HG03175 (cell line): ENCODE measurements around the gene RAB38.
A peak's percentile ranks its signal among the peaks of the same experiment; 100 is the strongest.

Source experiments
- ATAC-seq: cut with Tn5 transposase; IDR thresholded peaks from one replicate; pipeline ENCODE4 v1.9.1; 2021; ENCODE audit warnings: mild to moderate bottlenecking, moderate library complexity; ENCODE audit not compliant: unreplicated experiment

The RAB38 gene

DNA sequence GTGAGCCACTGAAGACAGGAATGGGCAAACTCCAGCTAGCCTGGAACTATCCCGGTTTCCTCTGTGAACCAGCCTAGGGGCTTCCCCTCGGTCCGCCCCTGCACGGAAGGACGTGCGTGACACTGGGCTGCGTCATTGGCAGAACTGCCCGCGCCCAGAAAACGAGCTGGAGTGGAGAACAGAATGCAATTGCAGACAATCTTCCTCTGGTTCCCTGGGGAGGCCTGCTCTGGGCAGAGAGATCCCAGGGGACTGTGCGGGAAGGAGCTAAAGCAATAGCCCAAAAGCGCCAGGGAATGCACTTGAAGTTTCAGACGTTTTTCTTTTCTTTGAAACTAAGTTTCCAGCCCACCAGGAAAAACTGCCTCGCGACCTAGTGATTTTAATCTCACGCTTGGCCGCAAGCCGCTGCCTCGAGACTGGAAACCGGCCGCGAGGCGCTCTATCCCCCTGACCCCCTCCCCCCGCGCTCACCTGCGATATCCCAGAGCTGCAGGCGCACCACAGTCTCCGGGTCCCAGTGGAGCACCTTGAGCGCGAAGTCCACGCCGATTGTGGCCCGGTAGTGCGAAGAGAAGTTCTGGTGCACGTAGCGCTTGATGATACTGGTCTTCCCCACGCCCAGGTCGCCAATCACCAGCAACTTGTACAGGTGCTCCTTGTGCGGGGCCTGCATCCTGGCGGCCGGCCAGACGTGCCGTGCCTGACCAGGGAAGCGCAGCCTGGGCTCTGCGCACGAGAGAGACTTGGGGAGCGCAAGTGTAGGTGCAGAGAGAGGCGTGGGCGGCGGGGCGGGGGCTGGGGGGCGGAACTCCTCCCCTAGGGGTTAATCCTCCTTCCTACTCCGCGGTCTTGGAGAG is at the start of gene RAB38:
TSS of gene RAB38 (minus strand) at position 735 of the 860 bp plus-strand sequence. CDS start at position 676, 59 bp downstream.
- ATAC-seq: peak; percentile 38

DNA sequence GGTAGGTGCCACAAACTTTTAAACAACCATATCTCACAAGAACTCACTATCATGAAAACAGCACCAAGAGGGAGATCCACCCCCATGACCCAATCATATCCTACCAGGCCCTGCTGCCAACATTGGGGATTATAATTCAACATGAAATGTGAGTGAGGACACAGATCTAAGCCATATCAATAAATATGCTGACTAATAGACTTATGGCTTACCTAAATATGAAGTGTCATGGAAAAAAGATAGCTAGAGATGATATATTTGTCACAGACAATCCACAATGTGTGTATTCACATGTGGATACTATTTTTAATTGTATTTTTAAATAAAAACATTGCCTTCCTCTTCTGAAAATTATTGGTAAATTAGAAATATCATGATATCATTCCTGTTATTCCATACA is 38.2 kb upstream of the RAB38 start:
- ATAC-seq: no peak

DNA sequence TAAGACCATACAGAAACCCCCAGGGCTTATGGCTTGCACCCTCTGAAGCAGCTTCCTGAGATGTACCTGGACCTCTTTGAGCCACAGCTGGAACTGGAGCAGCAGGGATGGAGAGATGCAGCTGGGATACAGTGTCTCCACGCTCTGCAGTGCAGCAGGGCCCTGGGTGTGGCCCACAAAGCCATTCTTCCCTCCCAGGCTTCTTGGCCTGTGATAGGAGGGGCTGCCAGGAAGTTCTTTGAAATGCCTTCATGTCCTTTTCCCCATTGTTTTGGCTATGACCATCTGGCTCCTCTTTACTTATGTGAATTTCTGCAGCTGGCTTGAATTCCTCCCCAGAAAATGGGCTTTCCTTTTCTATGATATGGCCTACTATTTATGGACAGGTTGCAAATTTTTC is 37.1 kb upstream of the RAB38 start:
- no peak for ATAC-seq

DNA sequence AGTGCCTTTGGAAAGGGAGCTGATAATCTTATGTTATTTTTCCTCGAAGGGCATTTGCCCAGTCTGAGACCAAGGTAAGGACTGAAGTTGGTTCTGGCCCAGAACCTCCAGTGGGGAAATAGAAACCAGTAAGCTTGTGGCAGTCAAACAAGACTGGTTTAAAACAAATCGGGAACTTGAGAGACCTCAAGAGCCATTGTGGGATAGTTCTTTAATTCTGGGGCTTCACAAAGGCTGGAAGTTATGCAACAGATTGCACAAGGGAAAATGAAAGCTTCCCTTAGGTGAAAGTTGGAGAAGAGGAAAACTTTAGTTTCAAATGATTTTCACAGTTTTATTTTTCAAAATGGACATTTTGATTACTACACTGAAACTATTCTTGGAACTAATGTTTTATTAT is 33.5 kb upstream of the RAB38 start:
- ATAC-seq: no peak

DNA sequence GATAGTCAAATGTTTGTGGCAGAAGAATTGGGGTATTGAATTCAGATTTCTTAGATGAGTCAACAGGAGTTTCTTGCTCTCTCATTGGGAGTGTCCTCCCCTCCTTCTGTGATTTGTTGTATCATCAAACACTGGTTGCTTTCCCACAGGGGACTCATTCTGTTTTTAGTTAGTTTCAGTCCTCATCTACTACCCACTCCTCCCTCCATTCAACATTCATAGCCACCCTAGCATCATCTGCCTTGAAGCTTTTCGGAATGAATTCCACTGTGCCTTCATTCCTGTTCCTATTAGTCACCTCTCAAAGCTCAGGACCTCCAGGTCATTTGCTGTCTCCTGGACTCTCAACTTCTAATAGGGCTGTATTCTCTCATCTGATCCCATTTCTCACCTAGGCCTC is 31.5 kb upstream of the RAB38 start:
- ATAC-seq: no peak

DNA sequence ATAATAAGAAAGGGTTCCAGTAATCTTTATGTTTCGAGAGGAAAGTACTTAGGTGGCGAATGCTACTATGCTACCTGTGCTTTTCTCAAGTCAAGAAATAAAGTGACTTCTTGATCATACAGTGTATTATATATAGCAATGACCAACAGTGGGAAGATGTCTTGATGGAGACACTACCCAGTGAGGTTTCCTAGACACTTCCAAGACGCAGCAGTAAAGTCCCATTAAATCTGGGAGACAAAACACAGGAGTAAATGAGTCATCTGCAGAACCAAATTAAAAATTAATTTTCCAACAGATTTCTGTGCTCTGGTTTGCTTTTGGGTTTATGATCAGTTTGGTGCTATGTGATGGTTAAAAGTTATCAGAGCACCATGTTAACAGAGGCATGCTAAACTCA is 29.1 kb upstream of the RAB38 start:
- ATAC-seq: no peak

DNA sequence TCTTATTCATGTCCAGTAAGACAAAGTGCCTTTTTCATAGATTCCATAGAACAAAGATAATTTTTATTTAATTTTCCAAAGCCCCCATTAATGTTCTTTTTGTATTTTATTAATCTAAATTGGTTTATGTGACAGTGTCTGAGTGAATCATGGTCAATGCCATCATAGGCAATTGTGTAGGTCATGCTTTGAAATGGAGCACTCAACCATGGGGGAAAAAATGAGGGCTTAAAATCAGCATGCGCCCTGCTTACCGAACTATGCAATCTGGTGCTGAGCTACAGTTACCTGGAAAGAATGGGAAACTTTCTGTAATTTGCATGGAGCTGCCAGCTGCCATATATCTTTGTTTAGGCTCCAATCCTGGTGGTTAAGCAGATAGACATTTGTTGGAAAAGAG is 28.4 kb upstream of the RAB38 start:
- no peak for ATAC-seq

DNA sequence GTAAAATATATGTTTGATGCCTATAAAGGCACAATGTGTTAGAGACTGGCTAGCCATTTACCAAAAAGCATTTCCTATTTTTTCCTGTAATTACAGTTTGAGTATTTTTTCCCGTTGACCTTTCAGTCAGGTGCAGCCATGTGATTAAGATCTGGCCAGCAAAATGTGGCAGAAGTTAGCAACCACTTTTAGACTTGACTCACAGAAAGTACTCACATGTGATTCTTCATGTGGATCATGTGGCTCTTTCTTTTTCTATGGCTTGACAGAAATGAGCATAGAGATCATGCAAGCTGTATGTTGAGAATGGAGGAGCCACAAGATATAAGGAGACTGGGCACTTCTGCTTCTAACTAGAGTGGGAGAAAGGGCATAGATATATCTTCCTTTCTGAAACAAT is 27.3 kb upstream of the RAB38 start:
- ATAC-seq: no peak

DNA sequence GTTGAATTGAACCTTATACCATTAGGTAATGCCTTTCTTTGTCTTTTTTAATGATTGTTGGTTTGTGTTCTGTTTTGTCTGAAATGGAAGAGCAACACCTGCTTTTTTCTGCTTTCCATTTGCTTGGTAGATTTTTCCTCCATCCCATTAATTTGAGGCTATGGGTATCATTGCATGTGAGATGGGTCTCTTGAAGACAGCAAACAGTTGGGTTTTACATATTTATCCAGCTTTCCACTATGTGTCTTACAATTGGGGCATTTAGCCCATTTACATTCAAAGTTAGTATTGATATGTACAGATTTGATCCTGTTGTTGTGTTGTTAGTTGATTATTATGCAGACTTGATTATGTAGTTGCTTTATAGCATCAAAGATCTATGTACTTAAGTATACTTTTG is 21.1 kb upstream of the RAB38 start:
- no peak for ATAC-seq

DNA sequence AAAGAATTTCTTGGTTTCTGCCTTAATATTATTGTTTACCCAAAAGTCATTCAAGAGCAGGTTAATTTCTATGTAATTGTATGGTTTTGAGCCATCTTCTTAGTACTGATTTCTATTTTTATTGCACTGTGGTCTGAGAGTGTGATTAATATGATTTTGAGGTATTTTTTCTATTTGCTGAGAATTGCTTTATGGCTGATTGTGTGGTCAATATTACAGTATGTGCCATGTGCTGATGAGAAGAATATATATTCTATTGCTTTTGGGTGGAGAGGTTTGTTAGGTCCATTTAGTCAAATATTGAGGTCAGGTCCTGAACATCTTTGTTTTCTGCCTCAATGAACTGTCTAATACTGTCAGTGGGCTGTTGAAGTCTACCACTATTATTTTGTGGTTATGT is 20.7 kb upstream of the RAB38 start:
- ATAC-seq: no peak

DNA sequence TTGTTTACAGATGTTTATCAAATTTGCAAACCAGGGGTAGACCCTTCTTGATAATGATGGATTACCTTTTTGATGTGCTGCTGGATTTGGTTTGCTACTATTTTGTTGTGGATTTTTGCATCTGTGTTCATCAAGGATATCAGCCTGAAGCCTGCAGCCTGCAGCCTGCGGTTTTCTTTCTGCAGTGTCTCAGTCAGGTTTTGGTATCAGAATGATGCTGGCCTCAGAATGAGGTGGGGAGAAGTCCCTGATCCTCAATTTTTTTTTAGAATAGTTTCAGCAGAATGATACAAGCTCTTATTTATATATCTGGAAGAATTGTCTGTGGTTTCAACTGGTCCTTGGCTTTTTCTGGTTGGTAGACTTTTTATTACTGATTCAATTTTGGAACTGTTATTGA is 19.7 kb upstream of the RAB38 start:
- ATAC-seq: peak; percentile 51

DNA sequence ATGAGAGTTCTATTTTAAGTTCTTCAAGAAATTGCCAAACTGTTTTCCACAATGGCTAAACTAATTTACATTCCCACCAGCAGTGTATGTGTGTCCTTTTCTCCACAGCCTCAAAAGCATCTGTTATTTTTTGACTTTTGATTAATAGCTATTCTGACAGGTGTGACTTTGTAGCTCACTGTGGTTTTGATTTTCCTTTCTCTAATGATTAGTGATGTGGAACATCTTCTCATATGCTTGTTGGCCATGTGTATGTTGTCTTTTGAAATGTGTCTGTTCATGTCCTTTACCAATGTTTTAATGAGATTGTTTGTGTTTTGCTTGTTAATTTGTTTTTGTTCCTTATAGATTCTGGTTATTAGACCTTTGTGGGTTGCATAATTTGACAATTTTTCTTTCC is 18.0 kb upstream of the RAB38 start:
- ATAC-seq: no peak

DNA sequence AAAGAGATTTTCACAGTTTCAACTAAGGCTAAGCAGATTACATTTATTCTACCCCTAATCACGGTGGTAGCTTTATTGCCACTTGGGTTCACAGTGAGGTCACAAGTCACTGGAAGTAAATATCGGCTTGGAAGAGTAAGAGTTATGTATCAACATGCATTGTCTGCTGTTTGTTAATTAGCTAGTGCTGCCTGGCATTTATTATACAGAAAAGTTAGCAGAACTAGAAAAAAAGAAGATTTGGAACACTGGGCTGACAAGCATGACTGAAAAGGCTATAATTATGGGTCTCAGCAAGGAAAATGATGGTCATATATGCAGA is 13.7 kb upstream of the RAB38 start:
- ATAC-seq: no peak

DNA sequence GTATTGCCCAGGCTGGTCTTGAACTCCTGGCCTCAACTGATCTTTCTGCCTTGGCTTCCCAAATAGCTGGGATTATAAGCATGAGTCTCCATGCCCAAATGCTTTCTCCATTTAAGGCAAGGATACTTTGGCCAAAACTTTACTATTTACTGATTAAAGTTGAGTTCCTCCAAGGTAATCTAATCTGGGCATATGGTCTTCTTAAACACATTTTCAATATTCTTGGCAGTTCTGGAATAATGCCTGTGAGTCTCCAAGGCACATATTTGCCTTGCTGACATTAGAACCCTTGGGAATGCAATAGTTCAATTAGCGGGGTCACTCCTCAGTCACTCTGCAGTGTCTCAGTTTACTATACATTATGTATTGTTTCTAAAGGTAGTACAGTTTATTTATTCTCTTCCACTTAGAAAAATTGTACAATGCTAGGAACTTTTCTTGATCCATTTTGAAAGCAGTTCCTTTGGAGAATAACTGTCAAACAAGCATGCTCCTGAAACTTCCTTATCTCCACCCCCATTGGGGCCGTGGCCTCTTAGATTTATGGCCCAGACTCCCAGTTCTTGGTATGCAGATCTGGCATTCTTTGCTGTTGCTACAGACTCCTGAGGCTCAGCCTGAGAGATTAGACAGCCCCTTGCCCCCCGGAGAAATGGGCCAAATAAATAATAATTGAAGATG is 13.1 kb upstream of the RAB38 start:
- ATAC-seq: no peak

DNA sequence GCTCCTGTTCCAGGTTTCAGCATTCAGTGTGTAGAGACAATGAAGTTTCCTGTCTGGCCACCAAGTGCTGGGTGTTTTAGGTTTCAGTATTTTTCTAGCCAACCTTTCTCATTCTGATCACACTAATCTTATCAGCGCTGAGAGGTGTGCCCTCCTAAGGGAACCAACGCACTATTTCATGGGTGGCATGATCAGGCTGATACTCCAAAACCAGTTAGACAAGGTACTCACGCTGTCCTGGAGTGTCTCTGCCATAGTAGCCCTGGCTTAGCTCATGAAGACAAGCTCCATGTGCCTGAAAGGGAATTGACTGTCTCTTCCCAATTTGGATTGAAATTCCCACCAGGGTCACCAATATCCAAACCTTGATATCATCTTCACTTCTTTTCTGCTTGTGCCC is 8.0 kb upstream of the RAB38 start:
- ATAC-seq: no peak

DNA sequence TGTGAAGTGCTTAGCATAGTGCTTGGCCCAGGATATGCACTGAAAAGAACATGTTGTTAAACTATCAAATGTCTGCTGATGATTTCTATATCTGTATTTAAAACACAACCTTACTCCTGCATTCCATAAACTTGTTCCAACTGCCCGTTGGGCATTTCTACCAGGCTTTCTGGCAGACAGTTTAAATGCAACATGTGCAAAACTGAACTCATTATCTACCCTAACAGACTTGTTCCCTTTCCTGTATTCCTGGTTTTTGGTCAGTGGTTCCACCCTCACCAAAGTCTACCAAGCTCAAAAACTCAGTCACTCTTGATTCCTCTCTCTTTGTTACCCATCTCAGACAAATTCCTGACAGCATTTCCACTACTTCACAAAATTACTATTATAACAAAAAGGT is 6.5 kb upstream of the RAB38 start:
- ATAC-seq: no peak

DNA sequence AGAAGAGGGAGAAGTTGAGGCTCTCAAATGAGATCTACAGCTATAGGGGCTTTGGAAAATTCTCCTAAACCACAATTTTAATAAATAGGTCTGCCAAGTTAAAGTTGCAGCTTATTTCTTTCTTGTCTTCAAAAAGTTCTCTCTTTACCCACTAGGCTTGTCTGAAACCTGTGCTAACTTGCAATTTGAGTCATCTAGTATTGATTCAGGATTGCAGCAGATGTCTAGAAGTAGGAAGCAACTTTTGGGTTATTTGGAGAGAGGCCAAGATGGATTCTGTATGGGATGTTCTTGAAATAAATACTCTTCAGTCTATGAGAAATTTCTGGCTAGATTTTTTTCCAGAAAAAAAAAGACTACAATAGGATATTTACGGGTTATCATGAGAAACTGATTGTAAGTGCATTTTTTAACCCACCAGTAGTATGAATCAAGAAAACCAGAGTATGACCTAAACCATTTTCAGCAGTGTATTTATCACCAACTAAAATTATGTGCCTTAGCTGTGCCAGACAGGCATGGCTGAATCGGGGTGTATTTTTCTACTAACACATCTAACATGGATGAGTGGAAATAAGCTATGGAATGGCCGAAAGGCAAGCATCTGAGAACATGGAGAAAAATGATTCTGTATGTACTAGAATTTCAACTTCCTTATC is 4.9 kb upstream of the RAB38 start:
- peak; percentile 35 for ATAC-seq

DNA sequence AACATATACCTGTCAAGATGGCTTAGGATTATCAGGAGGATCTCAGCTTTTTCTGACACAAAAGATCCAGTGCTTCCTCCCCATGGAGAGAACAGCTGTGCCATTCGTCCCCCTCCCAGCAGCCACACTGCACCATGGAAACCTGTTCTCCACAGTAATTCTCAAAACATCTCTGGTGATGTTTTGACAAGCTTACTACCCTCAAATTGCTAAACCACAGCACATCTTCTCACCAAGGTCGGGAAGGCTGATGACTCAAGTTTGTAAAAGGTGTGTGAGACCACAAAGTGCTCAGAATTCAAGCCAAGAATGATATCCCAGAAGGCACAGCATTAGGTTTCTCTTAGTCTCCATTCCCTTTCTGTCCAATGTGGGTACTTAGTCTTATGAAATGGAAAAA is 3.9 kb upstream of the RAB38 start:
- ATAC-seq: peak; percentile 72

DNA sequence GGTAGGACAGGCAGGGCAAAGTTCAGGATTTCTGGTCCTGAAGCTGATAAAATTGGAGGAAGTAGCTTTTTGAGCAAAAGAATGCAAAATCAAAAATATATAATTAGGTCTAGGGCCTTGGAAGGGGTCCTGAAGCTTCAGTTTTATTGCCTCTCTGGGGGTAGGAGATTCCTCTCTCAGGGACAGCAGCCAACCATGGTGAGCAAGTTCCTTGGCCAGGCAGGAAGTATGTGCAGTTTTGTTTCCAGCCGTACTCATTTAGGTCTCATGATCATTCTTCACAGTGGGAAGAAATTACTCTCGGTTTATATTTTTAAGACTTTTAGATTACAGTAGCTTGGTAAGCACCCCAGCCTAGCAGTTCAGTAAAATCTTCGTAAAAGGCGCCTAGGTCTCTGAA is 2.9 kb upstream of the RAB38 start:
- no peak for ATAC-seq

DNA sequence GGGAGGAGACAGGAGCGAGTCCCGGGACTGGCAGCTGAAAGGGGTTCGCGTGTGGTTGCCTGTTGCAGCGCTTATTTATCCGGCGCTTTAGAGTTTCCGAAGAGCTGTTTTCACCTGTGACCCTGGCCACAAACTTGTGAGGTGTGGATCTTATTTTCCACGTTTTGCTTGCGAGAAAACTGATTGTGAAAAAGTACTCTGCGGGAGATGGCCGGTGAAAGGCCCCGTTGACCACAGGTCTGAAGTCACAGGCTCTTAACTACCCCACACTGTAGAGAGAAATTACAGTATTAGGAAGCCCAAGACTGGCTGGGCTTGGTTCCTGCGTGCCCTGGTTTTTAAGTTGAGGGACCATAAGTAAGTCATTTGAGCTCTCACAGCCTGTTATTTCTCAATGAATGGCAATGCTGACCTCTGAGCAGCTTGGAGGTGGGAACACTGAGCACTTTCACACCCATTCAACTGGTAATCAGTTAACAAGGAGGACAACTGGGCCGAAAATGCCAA is 379 bp upstream of the RAB38 start:
- ATAC-seq: peak; percentile 14

DNA sequence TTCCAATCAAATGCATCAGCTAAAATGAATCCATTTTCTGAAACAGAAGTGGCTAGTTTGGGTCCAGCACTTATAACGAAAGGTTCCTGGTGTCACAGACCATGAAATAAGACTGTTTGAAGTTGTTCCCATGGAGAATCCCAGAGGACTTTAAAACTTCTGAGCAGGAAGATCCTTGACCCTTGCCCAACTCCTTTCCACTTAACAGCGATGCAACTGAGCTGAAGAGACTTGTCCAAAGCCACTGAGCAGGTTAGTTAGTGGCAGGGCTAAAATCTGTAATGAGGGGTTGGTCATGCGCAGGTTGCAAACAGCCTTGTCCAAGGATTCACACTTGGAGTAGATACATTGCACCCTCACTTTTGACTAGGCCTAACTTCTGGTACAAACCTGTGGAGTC is 1.3 kb downstream of the RAB38 start:
- no peak for ATAC-seq

DNA sequence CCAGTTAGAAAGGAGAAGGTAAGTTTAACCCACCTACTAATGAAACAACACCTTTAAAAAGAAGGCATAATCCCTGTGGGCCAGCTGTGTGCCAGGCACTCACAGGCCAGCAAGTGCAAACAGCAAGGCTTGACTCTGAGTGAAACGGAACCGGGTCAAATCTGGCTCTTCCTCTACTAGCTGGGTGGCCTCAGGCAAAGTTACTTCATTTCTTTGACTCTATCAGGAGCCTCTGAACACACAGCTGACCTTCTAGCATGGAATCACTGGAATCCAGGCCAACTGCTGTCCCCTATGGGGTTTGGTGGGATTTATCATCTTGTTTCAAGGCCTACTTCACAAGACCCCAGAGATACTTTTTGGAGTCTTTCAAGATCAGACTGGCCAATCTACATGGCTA is 3.3 kb downstream of the RAB38 start:
- ATAC-seq: no peak
